ENCODE data around the gene RAPGEF5.

DNA sequence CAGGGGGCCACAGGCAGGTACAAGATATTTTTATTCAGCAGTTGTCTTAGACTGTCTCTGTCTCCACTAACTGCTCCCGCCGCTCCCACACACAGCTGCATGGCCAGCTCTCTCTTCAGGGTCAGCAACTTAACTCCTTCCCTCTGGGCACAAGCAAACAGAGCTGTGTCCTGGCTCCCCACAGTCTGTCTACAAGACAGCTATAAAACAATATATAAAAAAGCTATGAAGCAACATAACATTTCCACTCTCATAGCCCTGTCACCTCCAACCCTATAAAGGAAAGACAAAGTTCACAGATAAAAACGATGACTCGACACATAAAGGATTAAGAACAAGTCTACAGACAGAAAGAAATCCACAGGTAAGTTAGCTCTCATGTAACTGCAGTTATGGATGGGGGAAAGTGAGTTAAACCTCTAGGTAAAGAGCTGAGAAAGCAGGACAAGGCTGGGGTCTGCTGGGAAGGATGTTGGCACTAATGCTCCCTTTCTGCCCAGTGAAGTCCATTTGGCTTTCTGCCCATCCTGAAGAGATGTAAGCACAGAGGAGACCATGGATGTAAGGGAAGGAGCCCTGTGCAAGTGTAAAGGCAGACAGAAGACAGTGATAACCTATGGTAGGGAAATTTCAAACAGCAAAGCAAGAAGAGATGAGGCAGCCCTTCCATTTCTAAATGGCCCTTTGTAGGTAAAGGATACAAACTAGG is 27.0 kb downstream of the RAPGEF5 start:
- TF ChIP-seq FOXP2 (optimal IDR thresholded peaks at IDR 0.05; ENCODE audit: control extremely low read depth, extremely low read length, insufficient read depth) (no peak), EZH2 (IDR thresholded peaks at IDR 0.05) (no peak), POLR2AphosphoS5 (IDR thresholded peaks at IDR 0.05; ENCODE audit: borderline replicate concordance, low read depth, low read length) (no peak)
